A549 (cell line): Measurements from ENCODE around the gene STK17A. TPM values are rescaled to one million over a fixed set of nuclear protein-coding genes. Genes with fewer than 3 reads are reported as not detected.

Experiments used
- ATAC-seq, 2 experiments: fragments of 200-7000 bp in 1 of 2; fragments of >200 bp in 1 of 2; cut with Nextera tagmentation in 1 of 2; cut with Tn5 transposase in 1 of 2; 3 replicates each; pipeline versions ENCODE4 v1.8.0 to v1.9.1; 2018 to 2020; ENCODE audit warnings: mild to moderate bottlenecking in 1 of 2, moderate library complexity in 1 of 2
- CTCF ChIA-PET: fragments of 300-600 bp; sonication (Branson Sonifier 250); formaldehyde crosslinking; extraction: SDS; loops from one replicate; lab custom pipeline; 2021; ENCODE audit warnings: antibody characterized with exemption, inconsistent platforms; lab: Yijun Ruan, JAX
- POLR2A ChIA-PET: fragments of 350-600 bp; formaldehyde crosslinking; extraction: SDS; loops from one replicate; lab custom pipeline; 2021; ENCODE audit warnings: antibody characterized with exemption, inconsistent platforms; lab: Yijun Ruan, JAX
- DNase-seq, 2 experiments: peaks; one replicate each; pipeline versions ENCODE4 v3.0.0 to v3.0.0-alpha.2; 2011 to 2016; ENCODE audit warnings: low read depth in 1 of 2, low spot score in 1 of 2
- FAIRE-seq: peaks from 2 replicates; lab custom pipeline; 2011; peaks lifted over from hg19 to GRCh38; lab: Jason Lieb, UNC
- H3K27ac ChIP-seq, 2 experiments: fragments of >200 bp; sonication (Bioruptor Twin); formaldehyde crosslinking; 3 replicates each; pipeline ENCODE4 v1.5.1; 2016 to 2017
- H3K4me1 ChIP-seq: fragments of >200 bp; sonication (Bioruptor Twin); formaldehyde crosslinking; 3 replicates; pipeline ENCODE4 v1.6.1; 2016
- H3K4me2 ChIP-seq: fragments of >200 bp; sonication (Bioruptor Twin); formaldehyde crosslinking; 3 replicates; pipeline ENCODE4 v1.6.1; 2016
- H3K4me3 ChIP-seq: fragments of >200 bp; sonication (Bioruptor Twin); formaldehyde crosslinking; 3 replicates; pipeline ENCODE4 v1.5.1; 2016
- H3K9me3 ChIP-seq: fragments of >200 bp; sonication (Bioruptor Twin); formaldehyde crosslinking; 3 replicates; pipeline ENCODE4 v1.6.1; 2016
- ATOH8 ChIP-seq: fragments of 250-450 bp; sonication (Bioruptor Pico); IDR thresholded peaks from 2 replicates; pipeline ENCODE4 v1.5.0; 2020; ENCODE audit warnings: low read depth, mild to moderate bottlenecking, moderate library complexity
- BCL3 ChIP-seq: fragments of >200 bp; sonication (Bioruptor Twin); formaldehyde crosslinking; IDR thresholded peaks from 3 replicates; pipeline ENCODE4 v1.6.1; 2016
- CTCF ChIP-seq: fragments of >200 bp; sonication (Bioruptor Twin); formaldehyde crosslinking; IDR thresholded peaks from 3 replicates; pipeline ENCODE4 v1.5.1; 2016
- EHMT2 ChIP-seq: fragments of 200-600 bp; sonication (generic); IDR thresholded peaks from 2 replicates; pipeline ENCODE4 v1.6.1; 2016; ENCODE audit warnings: antibody characterized with exemption, low read depth, mild to moderate bottlenecking, moderate library complexity
- ESRRA ChIP-seq: fragments of 150-350 bp; IDR thresholded peaks from 2 replicates; pipeline ENCODE4 v1.6.1; 2014; ENCODE audit warnings: mild to moderate bottlenecking, low read length, borderline replicate concordance
- HES2 ChIP-seq: fragments of >200 bp; sonication (Bioruptor Twin); formaldehyde crosslinking; IDR thresholded peaks from 2 replicates; pipeline ENCODE4 v1.6.1; 2016
- HMGXB4 ChIP-seq: fragments of 250-450 bp; sonication (Bioruptor Pico); IDR thresholded peaks from 2 replicates; pipeline ENCODE4 v1.5.0; 2021; ENCODE audit warnings: mild to moderate bottlenecking, moderate library complexity, borderline replicate concordance
- JUN ChIP-seq, 2 experiments: fragments of >200 bp; sonication (Bioruptor Twin); formaldehyde crosslinking; IDR thresholded peaks; 2 replicates in 1 of 2; 3 replicates in 1 of 2; pipeline ENCODE4 v1.6.1; 2016 to 2017
- JUNB ChIP-seq: fragments of >200 bp; sonication (Bioruptor Twin); formaldehyde crosslinking; IDR thresholded peaks from 2 replicates; pipeline ENCODE4 v1.6.1; 2016
- NFE2L2 ChIP-seq: fragments of 150-350 bp; conservative IDR thresholded peaks from 2 replicates; pipeline ENCODE4 v1.6.1; 2014; ENCODE audit warnings: low read length
- NPAS2 ChIP-seq: fragments of 250-450 bp; sonication (Bioruptor Pico); IDR thresholded peaks from 2 replicates; pipeline ENCODE4 v1.8.0; 2022; ENCODE audit warnings: mild to moderate bottlenecking, moderate library complexity, borderline replicate concordance
- RFX5 ChIP-seq: fragments of 450-650 bp; IDR thresholded peaks from 2 replicates; pipeline ENCODE4 v1.7.1; 2014; ENCODE audit warnings: antibody characterized with exemption, mild to moderate bottlenecking, moderate library complexity
- SREBF2 ChIP-seq: fragments of 450-650 bp; IDR thresholded peaks from 2 replicates; pipeline ENCODE4 v1.6.1; 2014; ENCODE audit warnings: mild to moderate bottlenecking, moderate library complexity
- ZNF302 ChIP-seq: fragments of 250-450 bp; sonication (Bioruptor Pico); IDR thresholded peaks from 2 replicates; pipeline ENCODE4 v1.9.0; 2021; ENCODE audit warnings: inconsistent platforms, mild to moderate bottlenecking, moderate library complexity
- ZSCAN20 ChIP-seq: fragments of 250-450 bp; sonication (Bioruptor Pico); IDR thresholded peaks from 2 replicates; pipeline ENCODE4 v1.8.0; 2022; ENCODE audit warnings: mild to moderate bottlenecking, moderate library complexity
- WGBS: methylation state at CpG from one replicate; pipeline ENCODE4 v1.1.6; 2017; ENCODE audit errors: missing lambda C conversion rate; 5-methylcytosine and 5-hydroxymethylcytosine counted together
- polyA plus RNA-seq, 4 experiments: library from polyadenylated mRNA; depleted of rRNA in 3 of 4; stranded (reverse); fragments of >200 nt; fragmentation: RNase III in 1 of 4; extraction: RNeasy Plus Mini Kit Qiagen cat#74134 plus additional on column Dnase treatment in 1 of 4; gene quantifications; 2 replicates in 3 of 4; 3 replicates in 1 of 4; pipeline ENCODE4 v1.2.3, GENCODE V29; 2011 to 2017

Gene STK17A
- polyA plus RNA-seq, 2 of the 4 experiments (the other 2 are of a cell fraction) = 27.3 to 47.5 TPM

GRCh38 chr7:43536773-43537172 lies 46.1 kb upstream of the STK17A start:
- Histone ChIP-seq H3K4me3 (no peak overlapping the region), H3K27ac (no peak overlapping the region), H3K4me1 (no peaks in the 10 kb centered on the region), H3K9me3 (no peaks in the 10 kb centered on the region), H3K4me2 (no peak overlapping the region)
- DNase-seq (no peak), FAIRE-seq (no peak), ATAC-seq (no peak)
- ChIA-PET POLR2A (no interaction called here), CTCF (interaction anchor here (0.6 to 1.5 kb wide), 5 partner anchors 8 to 163 kb away, joined by 3 to 4 read pairs (median 3); no protein-coding TSS in a partner anchor)
- no peak for TF ChIP-seq BCL3
- no peak for TF ChIP-seq ATOH8 (CRISPR knock-in tag)
- TF ChIP-seq NFE2L2 = no peak
- no peak for TF ChIP-seq HES2
- TF ChIP-seq ZSCAN20 (CRISPR knock-in tag) = no peak
- no peak for TF ChIP-seq SREBF2
- WGBS = over 99% methylated on average over 12 of the region's 15 CpGs

- no peak overlapping the region for H3K4me2 ChIP-seq
- no peaks in the 10 kb centered on the region for H3K9me3 ChIP-seq
- H3K27ac ChIP-seq = no peak overlapping the region
- FAIRE-seq = no peak
- CTCF ChIA-PET = interaction anchor here (0.6 to 1.5 kb wide), 7 partner anchors 9 to 970 kb away, joined by 3 to 4 read pairs (median 3); no protein-coding TSS in a partner anchor
- no peak for ATAC-seq
- TF ChIP-seq BCL3 = no peak
- TF ChIP-seq ZSCAN20 (CRISPR knock-in tag) = no peak
- TF ChIP-seq CTCF = no peak
- TF ChIP-seq RFX5 = no peak
- TF ChIP-seq NPAS2 (CRISPR knock-in tag) = no peak
- no peak for TF ChIP-seq HES2
- TF ChIP-seq JUNB = no peak
- no peak for TF ChIP-seq JUN (IDR thresholded peaks at IDR 0.05)
- TF ChIP-seq ZNF302 (CRISPR knock-in tag) = no peak
- TF ChIP-seq ESRRA = no peak
- TF ChIP-seq EHMT2 = no peak
- no peak for TF ChIP-seq HMGXB4 (CRISPR knock-in tag)
- TF ChIP-seq, all 56 proteins: peak for 0
- no peaks in the 10 kb centered on the region for H3K4me1 ChIP-seq
- POLR2A ChIA-PET = no interaction called here
- no peak overlapping the region for H3K4me3 ChIP-seq
- 86% methylated on average over 7 of the region's 9 CpGs for WGBS
- no peak for DNase-seq
Measured at GRCh38 chr7:43537765-43538403, 45.0 kb upstream of the STK17A start.
